CD4-positive, alpha-beta T cell (primary cell): Measurements from ENCODE around the gene CMTM6. TPM values are rescaled to one million over a fixed set of nuclear protein-coding genes. Genes with fewer than 3 reads are reported as not detected.

Experiments used
- ATAC-seq: fragments of 200-7000 bp; cut with Tn5 transposase; one replicate; pipeline ENCODE4 v1.10.0; 2022; ENCODE audit warnings: mild to moderate bottlenecking; ENCODE audit not compliant: poor library complexity
- CTCF ChIA-PET: fragments of 350-600 bp; sonication (Branson Sonifier 250); formaldehyde crosslinking; loops from one replicate; lab custom pipeline; 2021; ENCODE audit warnings: antibody characterized with exemption, inconsistent platforms; lab: Charles Lee
- POLR2A ChIA-PET: fragments of 350-600 bp; sonication (Branson Sonifier 250); formaldehyde crosslinking; loops from one replicate; lab custom pipeline; 2021; ENCODE audit warnings: antibody characterized with exemption, inconsistent platforms; lab: Charles Lee
- DNase-seq, 14 experiments: peaks; one replicate each; pipeline ENCODE4 v3.0.0-alpha.2; 2013 to 2020; ENCODE audit warnings: mixed read lengths in 2 of 14
- H3K27ac ChIP-seq, 2 donors: one replicate each; pipeline versions ENCODE4 v1.5.1 to v1.7.0; 2013; ENCODE audit warnings: low read length in 2 of 2, low read depth in 1 of 2, mild to moderate bottlenecking in 1 of 2
- H3K27me3 ChIP-seq, 2 experiments: 1 replicate in 1 of 2; 2 replicates in 1 of 2; pipeline versions ENCODE4 v1.6.1 to v1.7.0; 2013; ENCODE audit warnings: low read length in 2 of 2, control low read depth in 1 of 2, mild to moderate bottlenecking in 1 of 2, moderate library complexity in 1 of 2; ENCODE audit not compliant: insufficient read depth in 2 of 2, control insufficient read depth in 1 of 2
- H3K36me3 ChIP-seq: one replicate; pipeline ENCODE4 v1.6.1; 2013; ENCODE audit warnings: low read length, control low read depth; ENCODE audit not compliant: insufficient read depth
- H3K4me1 ChIP-seq: one replicate; pipeline ENCODE4 v1.6.1; 2013; ENCODE audit warnings: low read length, control low read depth; ENCODE audit not compliant: insufficient read depth
- H3K4me3 ChIP-seq: one replicate; pipeline ENCODE4 v1.5.1; 2013; ENCODE audit warnings: mild to moderate bottlenecking, low read length, moderate library complexity
- H3K9me3 ChIP-seq, 2 experiments: 1 replicate in 1 of 2; 2 replicates in 1 of 2; pipeline versions ENCODE4 v1.6.1 to v1.7.0; 2013; ENCODE audit warnings: low read length in 2 of 2, mild to moderate bottlenecking in 2 of 2, control low read depth in 1 of 2, moderate library complexity in 1 of 2; ENCODE audit not compliant: control insufficient read depth in 1 of 2, insufficient read depth in 1 of 2
- H3K27ac Mint-ChIP-seq: one replicate; pipeline ENCODE4 v1.8.0; 2020; ENCODE audit warnings: mixed read lengths
- H3K27me3 Mint-ChIP-seq: one replicate; pipeline ENCODE4 v1.8.0; 2021; ENCODE audit warnings: mixed read lengths
- H3K36me3 Mint-ChIP-seq: one replicate; pipeline ENCODE4 v1.8.0; 2021; ENCODE audit warnings: low read depth, mixed read lengths
- H3K4me1 Mint-ChIP-seq: one replicate; pipeline ENCODE4 v1.8.0; 2021; ENCODE audit warnings: low read depth, mixed read lengths
- H3K4me3 Mint-ChIP-seq: one replicate; pipeline ENCODE4 v1.8.0; 2020; ENCODE audit warnings: mild to moderate bottlenecking, mixed read lengths
- H3K9me3 Mint-ChIP-seq: one replicate; pipeline ENCODE4 v1.8.0; 2020; ENCODE audit warnings: mixed read lengths
- intact Hi-C, 2 experiments: fragments of 100-400 bp; cut with DNase I in 1 of 2; cut with micrococcal nuclease in 1 of 2; formaldehyde crosslinking; loops; one replicate each; pipeline versions ENCODE4 v1.15.1 to v1.9.0; 2023 to 2025; cut with DNase I, micrococcal nuclease
- total RNA-seq, 174 experiments: library from RNA in 2 of 174; stranded (reverse) in 2 of 174; gene quantifications; one replicate each; pipeline ENCODE4 v1.2.3 and lab custom pipeline; 2021 to 2026
- TF ChIP-seq, protein P1 (sequence below): fragments of 200-600 bp; IDR thresholded peaks from one replicate; pipeline ENCODE4 v1.8.0; 2022; ENCODE audit warnings: antibody characterized with exemption, mild to moderate bottlenecking

CMTM6 gene
- total RNA-seq, 2 experiments from 2014 or later, result 36.5 to 37.8 TPM

DNA sequence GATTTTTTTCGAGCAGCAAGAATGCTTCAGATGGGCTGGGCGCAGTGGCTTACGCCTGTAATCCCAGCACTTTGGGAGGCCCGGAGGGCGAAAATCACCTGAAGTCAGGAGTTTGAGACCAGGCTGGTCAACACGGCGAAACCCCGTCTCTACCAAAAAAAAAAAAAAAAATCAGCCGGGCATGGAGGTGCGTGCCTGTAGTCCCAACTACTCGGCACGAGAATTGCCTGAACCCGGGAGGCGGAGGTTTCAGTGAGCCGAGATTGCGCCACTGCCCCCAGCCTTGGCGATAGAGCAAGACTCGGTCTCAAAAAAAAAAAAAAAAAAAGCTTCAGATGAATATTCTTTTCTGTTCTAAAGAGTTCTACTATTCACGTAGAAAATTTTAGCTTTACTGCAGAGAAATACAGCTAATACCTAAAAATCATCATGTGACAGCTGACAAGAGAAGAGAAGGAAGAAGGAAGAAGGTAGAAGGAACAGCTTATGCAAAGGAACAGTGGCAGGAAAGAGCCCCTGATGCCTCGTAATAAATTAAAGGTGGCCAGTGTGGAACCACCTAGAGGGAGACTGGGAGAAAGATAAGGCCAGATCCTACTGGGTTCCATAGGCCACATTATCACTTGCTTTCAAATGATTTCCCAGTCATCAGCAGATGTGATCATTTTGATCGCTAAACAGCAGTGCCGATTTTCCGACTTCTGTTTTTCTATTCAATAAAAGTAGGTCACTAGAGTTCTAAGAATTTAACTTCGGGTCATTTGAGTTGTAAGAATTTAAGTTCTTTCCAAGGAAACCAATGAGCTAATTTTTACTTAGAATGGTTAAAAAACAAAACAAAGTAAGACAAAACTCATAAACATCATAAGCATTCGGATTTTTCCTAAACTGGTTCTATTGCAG is 1.5 kb downstream of the CMTM6 start:
- H3K9me3 ChIP-seq, result no peaks in the 10 kb centered on the region
- ATAC-seq (no peak), DNase-seq (peak in 1 of 14 experiments; percentile 12)
- peak overlapping the region in 1 of 2 donors; percentile 88 for H3K27ac ChIP-seq
- CTCF ChIA-PET, result interaction anchor here (0.6 to 1.5 kb wide), 4 partner anchors 16 to 204 kb away, joined by 3 to 6 read pairs (median 4); no protein-coding TSS in a partner anchor
- Mint-ChIP-seq H3K4me3 (peak overlapping the region; percentile 92), H3K4me1 (peaks cover 52% of the 10 kb centered on the region), H3K27me3 (no peaks in the 10 kb centered on the region), H3K27ac (peak overlapping the region; percentile 83), H3K9me3 (no peaks in the 10 kb centered on the region), H3K36me3 (peaks cover 43% of the 10 kb centered on the region)
- peaks cover 23% of the 10 kb centered on the region for H3K4me1 ChIP-seq
- intact Hi-C loops, result loop anchor here in 1 of 2 experiments (5.0 to 10.0 kb wide), 4 partner anchors 39 to 574 kb away; no protein-coding TSS in a partner anchor
- H3K36me3 ChIP-seq, result no peaks in the 10 kb centered on the region
- no peaks in the 10 kb centered on the region for H3K27me3 ChIP-seq
- H3K4me3 ChIP-seq, result peak overlapping the region; percentile 79
- TF ChIP-seq, protein P1, sequence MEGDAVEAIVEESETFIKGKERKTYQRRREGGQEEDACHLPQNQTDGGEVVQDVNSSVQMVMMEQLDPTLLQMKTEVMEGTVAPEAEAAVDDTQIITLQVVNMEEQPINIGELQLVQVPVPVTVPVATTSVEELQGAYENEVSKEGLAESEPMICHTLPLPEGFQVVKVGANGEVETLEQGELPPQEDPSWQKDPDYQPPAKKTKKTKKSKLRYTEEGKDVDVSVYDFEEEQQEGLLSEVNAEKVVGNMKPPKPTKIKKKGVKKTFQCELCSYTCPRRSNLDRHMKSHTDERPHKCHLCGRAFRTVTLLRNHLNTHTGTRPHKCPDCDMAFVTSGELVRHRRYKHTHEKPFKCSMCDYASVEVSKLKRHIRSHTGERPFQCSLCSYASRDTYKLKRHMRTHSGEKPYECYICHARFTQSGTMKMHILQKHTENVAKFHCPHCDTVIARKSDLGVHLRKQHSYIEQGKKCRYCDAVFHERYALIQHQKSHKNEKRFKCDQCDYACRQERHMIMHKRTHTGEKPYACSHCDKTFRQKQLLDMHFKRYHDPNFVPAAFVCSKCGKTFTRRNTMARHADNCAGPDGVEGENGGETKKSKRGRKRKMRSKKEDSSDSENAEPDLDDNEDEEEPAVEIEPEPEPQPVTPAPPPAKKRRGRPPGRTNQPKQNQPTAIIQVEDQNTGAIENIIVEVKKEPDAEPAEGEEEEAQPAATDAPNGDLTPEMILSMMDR, result no peak
- POLR2A ChIA-PET, result interaction anchor here (0.9 to 1.8 kb wide), 7 partner anchors 16 to 968 kb away, joined by 3 to 9 read pairs (median 3); partner anchors contain the start of gene STT3B

DNA sequence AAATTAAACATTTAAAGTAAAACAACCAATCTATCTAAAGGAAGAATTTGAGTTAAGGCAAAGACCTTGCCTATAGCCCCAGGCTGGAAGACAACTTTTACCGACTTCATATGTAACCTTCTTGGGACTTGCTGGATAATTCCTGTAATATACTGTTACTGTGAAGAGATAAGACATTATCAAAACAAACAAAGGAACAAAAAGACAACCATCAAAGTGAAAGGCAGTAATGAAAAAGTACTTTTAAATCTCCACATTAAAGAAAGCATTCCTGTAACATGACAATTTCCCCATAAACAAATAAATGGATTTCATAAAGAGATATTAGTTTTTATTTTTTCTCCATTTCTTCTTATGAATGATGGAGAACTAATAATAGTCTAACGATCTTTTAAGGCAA is 2.4 kb downstream of the CMTM6 start:
- no peaks in the 10 kb centered on the region for H3K27me3 ChIP-seq
- Mint-ChIP-seq H3K27ac (peak overlapping the region; percentile 51), H3K27me3 (no peaks in the 10 kb centered on the region), H3K4me1 (peaks cover 61% of the 10 kb centered on the region), H3K9me3 (no peaks in the 10 kb centered on the region), H3K4me3 (peak overlapping the region; percentile 92), H3K36me3 (peaks cover 48% of the 10 kb centered on the region)
- ChIA-PET POLR2A (no interaction called here), CTCF (no interaction called here)
- TF ChIP-seq, protein P1, result no peak
- no peak overlapping the region for H3K27ac ChIP-seq
- H3K4me3 ChIP-seq, result no peak overlapping the region
- DNase-seq (no peak), ATAC-seq (no peak)
- no peaks in the 10 kb centered on the region for H3K9me3 ChIP-seq
- H3K36me3 ChIP-seq, result no peaks in the 10 kb centered on the region
- intact Hi-C loops, result loop anchor here in 1 of 2 experiments (5.0 to 10.0 kb wide), 4 partner anchors 38 to 575 kb away; no protein-coding TSS in a partner anchor
- peaks cover 28% of the 10 kb centered on the region for H3K4me1 ChIP-seq

DNA sequence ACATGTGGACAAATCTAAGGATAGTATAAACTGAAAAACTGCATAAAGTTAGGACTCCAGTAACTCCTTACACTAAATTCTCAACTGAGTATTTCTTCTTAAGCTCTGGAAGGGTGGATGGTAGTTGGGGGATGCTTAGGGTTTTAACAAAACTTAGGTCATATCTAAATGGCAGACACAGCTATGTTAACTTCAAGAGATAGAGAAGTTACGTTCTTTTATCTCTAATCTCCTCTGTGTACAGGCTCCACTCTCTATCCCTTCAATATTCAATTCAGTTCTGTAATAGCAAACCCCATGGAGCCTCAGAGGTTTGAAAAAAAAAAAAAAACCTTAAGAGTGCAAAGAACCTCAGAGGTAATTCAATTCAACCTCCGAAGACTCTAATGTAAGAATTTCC is 3.1 kb downstream of the CMTM6 start:
- no peaks in the 10 kb centered on the region for H3K27me3 ChIP-seq
- Mint-ChIP-seq H3K27ac (peak overlapping the region; percentile 51), H3K4me1 (peaks cover 62% of the 10 kb centered on the region), H3K27me3 (no peaks in the 10 kb centered on the region), H3K9me3 (no peaks in the 10 kb centered on the region), H3K4me3 (peak overlapping the region; percentile 60), H3K36me3 (peaks cover 48% of the 10 kb centered on the region)
- H3K27ac ChIP-seq, result no peak overlapping the region
- no peaks in the 10 kb centered on the region for H3K9me3 ChIP-seq
- ChIA-PET POLR2A (no interaction called here), CTCF (interaction anchor here (0.6 kb wide), 1 partner anchor 30 kb away, joined by 3 read pairs; no protein-coding TSS in a partner anchor)
- intact Hi-C loops, result no loop called here
- ATAC-seq (no peak), DNase-seq (no peak)
- no peak overlapping the region for H3K4me3 ChIP-seq
- TF ChIP-seq, protein P1, result no peak
- H3K36me3 ChIP-seq, result no peaks in the 10 kb centered on the region
- H3K4me1 ChIP-seq, result peaks cover 28% of the 10 kb centered on the region
